ENCODE results near the gene PLA2G4B. TPM values are rescaled to one million over a fixed set of nuclear protein-coding genes. Genes with fewer than 3 reads are reported as not detected.
"Not testable (repeated sequence)": the region's sequence is repeated elsewhere in the genome, so short reads cannot be mapped to it uniquely, and the experiment has no call there.

The PLA2G4B gene
- polyA plus RNA-seq, 1 experiment = 2.4 TPM

GRCh38 chr15:41829959-41830646, 8.5 kb upstream of the PLA2G4B start:
- Histone ChIP-seq H3K4me3 (ENCODE audit: low read depth, low read length) (no peak overlapping the region), H3K36me3 (ENCODE audit: control insufficient read depth, insufficient read depth, low read length) (peaks cover 7% of the 10 kb centered on the region), H3K27me3 (ENCODE audit: control insufficient read depth, insufficient read depth, low read length) (no peaks in the 10 kb centered on the region)
- CTCF ChIA-PET = interaction anchor here (1.1 kb wide), 1 partner anchor 227 kb away, joined by 3 read pairs; no protein-coding TSS in a partner anchor
- POLR2A ChIA-PET = no interaction called here
- no peak for TF ChIP-seq CTCF (IDR thresholded peaks at IDR 0.05; ENCODE audit: insufficient read depth, low read depth, low read length)
- no peak for DNase-seq (ENCODE audit: low read depth)

- DNase-seq (ENCODE audit: low read depth); H3K4me3 ChIP-seq (ENCODE audit: low read depth, low read length); H3K36me3 ChIP-seq (ENCODE audit: control insufficient read depth, insufficient read depth, low read length); CTCF ChIA-PET; H3K27me3 ChIP-seq (ENCODE audit: control insufficient read depth, insufficient read depth, low read length): not testable (repeated sequence)
- POLR2A ChIA-PET = interaction anchor here (0.7 kb wide), 1 partner anchor 384 kb away, joined by 3 read pairs; no protein-coding TSS in a partner anchor
These were observed 7.4 kb upstream of the PLA2G4B start for GRCh38 chr15:41831291-41831690.

- H3K27me3 ChIP-seq (ENCODE audit: control insufficient read depth, insufficient read depth, low read length) = no peaks in the 10 kb centered on the region
- DNase-seq (ENCODE audit: low read depth) = no peak
- H3K36me3 ChIP-seq (ENCODE audit: control insufficient read depth, insufficient read depth, low read length) = peaks cover 4% of the 10 kb centered on the region
- no peak for TF ChIP-seq CTCF (IDR thresholded peaks at IDR 0.05; ENCODE audit: insufficient read depth, low read depth, low read length)
- POLR2A ChIA-PET = no interaction called here
- CTCF ChIA-PET = interaction anchor here (0.6 kb wide), 1 partner anchor 365 kb away, joined by 3 read pairs; no protein-coding TSS in a partner anchor
- no peak overlapping the region for H3K4me3 ChIP-seq (ENCODE audit: low read depth, low read length)
These were observed 6.4 kb upstream of the PLA2G4B start for GRCh38 chr15:41832208-41832607.

- H3K36me3 ChIP-seq (ENCODE audit: control insufficient read depth, insufficient read depth, low read length) = peaks cover 4% of the 10 kb centered on the region
- H3K4me3 ChIP-seq (ENCODE audit: low read depth, low read length) = no peak overlapping the region
- no peaks in the 10 kb centered on the region for H3K27me3 ChIP-seq (ENCODE audit: control insufficient read depth, insufficient read depth, low read length)
- no peak for DNase-seq (ENCODE audit: low read depth)
- no peak for TF ChIP-seq CTCF (IDR thresholded peaks at IDR 0.05; ENCODE audit: insufficient read depth, low read depth, low read length)
- CTCF ChIA-PET = interaction anchor here (1.3 kb wide), 1 partner anchor 11 kb away, joined by 3 read pairs; no protein-coding TSS in a partner anchor
- POLR2A ChIA-PET = no interaction called here
These were observed 5.8 kb upstream of the PLA2G4B start for GRCh38 chr15:41832875-41833274.

- CTCF ChIA-PET = no interaction called here
- Histone ChIP-seq H3K4me3 (ENCODE audit: low read depth, low read length) (no peak overlapping the region), H3K36me3 (ENCODE audit: control insufficient read depth, insufficient read depth, low read length) (peaks cover 4% of the 10 kb centered on the region), H3K27me3 (ENCODE audit: control insufficient read depth, insufficient read depth, low read length) (no peaks in the 10 kb centered on the region)
- POLR2A ChIA-PET = no interaction called here
- no peak for DNase-seq (ENCODE audit: low read depth)
- no peak for TF ChIP-seq CTCF (IDR thresholded peaks at IDR 0.05; ENCODE audit: insufficient read depth, low read depth, low read length)
These were observed 4.6 kb upstream of the PLA2G4B start for GRCh38 chr15:41834096-41834495.

GRCh38 chr15:41836073-41836472, 2.6 kb upstream of the PLA2G4B start:
- ChIA-PET CTCF (no interaction called here), POLR2A (no interaction called here)
- Histone ChIP-seq H3K27me3 (ENCODE audit: control insufficient read depth, insufficient read depth, low read length) (no peaks in the 10 kb centered on the region), H3K36me3 (ENCODE audit: control insufficient read depth, insufficient read depth, low read length) (peaks cover 5% of the 10 kb centered on the region), H3K4me3 (ENCODE audit: low read depth, low read length) (no peak overlapping the region)
- TF ChIP-seq CTCF (IDR thresholded peaks at IDR 0.05; ENCODE audit: insufficient read depth, low read depth, low read length) = no peak
- DNase-seq (ENCODE audit: low read depth) = no peak
